ENCODE data around the gene GALNTL6. TPM values are rescaled to one million over a fixed set of nuclear protein-coding genes. Genes with fewer than 3 reads are reported as not detected.
A peak's percentile ranks its signal among the peaks of the same experiment; 100 is the strongest.

GALNTL6 gene
- total and polyA plus RNA-seq, 9 of the 15 experiments (the other 6 are each of a cell fraction or from before 2014, with no cell fraction given), result 0.18 to 0.50 (median 0.29) TPM

DNA sequence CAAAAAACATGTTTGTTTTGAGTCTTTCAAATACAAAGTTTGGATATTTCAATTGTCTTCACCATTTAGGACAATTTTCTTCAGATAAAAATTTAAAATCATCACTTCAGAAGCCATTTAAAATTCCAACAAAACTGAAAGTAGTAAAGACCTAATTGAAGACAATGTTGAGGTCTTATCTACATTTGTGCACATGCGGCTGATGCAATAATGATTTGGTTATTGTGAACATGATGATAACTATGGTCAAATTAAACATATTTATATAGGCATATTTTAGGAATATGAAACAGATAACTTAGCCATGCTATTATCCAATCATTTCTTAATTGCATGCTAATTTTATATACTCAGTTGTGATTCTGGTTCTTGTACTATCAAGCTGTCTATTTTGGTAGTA is 407.5 kb downstream of the GALNTL6 start:
- Histone ChIP-seq H3K27ac (ENCODE audit: extremely low read depth, low read depth, low read length) (no peak overlapping the region), H3K9me3 (replicated peaks; ENCODE audit: control insufficient read depth, insufficient read depth, low read depth, low read length) (no peaks in the 10 kb centered on the region), H3K9ac (ENCODE audit: insufficient read depth in 1 of 2, low read depth in 2 of 2, low read length in 2 of 2) (no peak overlapping the region), H4K20me1 (replicated peaks; ENCODE audit: control insufficient read depth, insufficient read depth, low read length) (no peaks in the 10 kb centered on the region), H2AFZ (ENCODE audit: low read depth, low read length) (no peak overlapping the region), H3K4me2 (ENCODE audit: insufficient read depth, low read length) (no peak overlapping the region), H3K4me3 (no peak overlapping the region), H3K79me2 (ENCODE audit: control insufficient read depth, insufficient read depth, low read length) (no peaks in the 10 kb centered on the region), H3K9me1 (ENCODE audit: control insufficient read depth, insufficient read depth, low read length) (no peaks in the 10 kb centered on the region), H3K36me3 (ENCODE audit: control insufficient read depth, insufficient read depth, low read length) (no peaks in the 10 kb centered on the region), H3K4me1 (replicated peaks in 1 of 2; ENCODE audit: control insufficient read depth in 2 of 2, insufficient read depth in 2 of 2, low read length in 2 of 2) (no peaks in the 10 kb centered on the region), H3K27me3 (ENCODE audit: control insufficient read depth in 2 of 2, insufficient read depth in 2 of 2, low read length in 2 of 2) (no peaks in the 10 kb centered on the region)
- no peak for ATAC-seq
- no TSS peak for BruUV-seq (replicated peaks)
- WGBS (ENCODE audit: insufficient coverage, low coverage, missing lambda C conversion rate), result 0% methylated on average over 1 of the region's 1 CpG
- no peak for DNase-seq (ENCODE audit: extremely low read depth in 1 of 4, low spot score in 3 of 4)
- FAIRE-seq, result no peak
- ChIA-PET CTCF (ENCODE audit: low intra/inter-chr PET ratio) (no interaction called here), POLR2A (no interaction called here)
- intact Hi-C loops (cut with micrococcal nuclease) (no loop called here), in situ Hi-C loops (cut with MboI) (no loop called here)
- TF ChIP-seq MTF1 (CRISPR knock-in tag; IDR thresholded peaks at IDR 0.05; ENCODE audit: borderline replicate concordance), result no peak
- peak; percentile 63; the same call in 1 of the 2 replicates for TF ChIP-seq ZSCAN32 (CRISPR knock-in tag; IDR thresholded peaks at IDR 0.05)
- no peak for TF ChIP-seq NBN (IDR thresholded peaks at IDR 0.05; ENCODE audit: low read depth)
- no peak for TF ChIP-seq ZBTB7A (IDR thresholded peaks at IDR 0.05; ENCODE audit: borderline replicate concordance, control insufficient read depth, low read depth, low read length)
- no peak for TF ChIP-seq PRDM10 (IDR thresholded peaks at IDR 0.05; ENCODE audit: partially characterized antibody)
- TF ChIP-seq EP400 (IDR thresholded peaks at IDR 0.05), result peak; percentile 37; the same call in 1 of the 2 replicates
- TF ChIP-seq MAX (CRISPR knock-in tag; IDR thresholded peaks at IDR 0.05), result no peak
- TF ChIP-seq GATAD2A (IDR thresholded peaks at IDR 0.05), result no peak
- no peak for TF ChIP-seq SRF (CRISPR knock-in tag; IDR thresholded peaks at IDR 0.05)
- TF ChIP-seq NFIC (IDR thresholded peaks at IDR 0.05), result no peak
- TF ChIP-seq ATF1 (CRISPR knock-in tag; IDR thresholded peaks at IDR 0.05), result no peak
- no peak for TF ChIP-seq ATF1 (tag; IDR thresholded peaks at IDR 0.05)
- no peak for TF ChIP-seq SIRT6 (IDR thresholded peaks at IDR 0.05; ENCODE audit: low read depth, low read length)
- TF ChIP-seq, protein P1, sequence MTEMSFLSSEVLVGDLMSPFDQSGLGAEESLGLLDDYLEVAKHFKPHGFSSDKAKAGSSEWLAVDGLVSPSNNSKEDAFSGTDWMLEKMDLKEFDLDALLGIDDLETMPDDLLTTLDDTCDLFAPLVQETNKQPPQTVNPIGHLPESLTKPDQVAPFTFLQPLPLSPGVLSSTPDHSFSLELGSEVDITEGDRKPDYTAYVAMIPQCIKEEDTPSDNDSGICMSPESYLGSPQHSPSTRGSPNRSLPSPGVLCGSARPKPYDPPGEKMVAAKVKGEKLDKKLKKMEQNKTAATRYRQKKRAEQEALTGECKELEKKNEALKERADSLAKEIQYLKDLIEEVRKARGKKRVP (CRISPR knock-in tag; IDR thresholded peaks at IDR 0.05), result peak; percentile 84
- no peak for TF ChIP-seq MBD2 (IDR thresholded peaks at IDR 0.05; ENCODE audit: borderline replicate concordance, low read depth)
- TF ChIP-seq TRIM28 (IDR thresholded peaks at IDR 0.05), result no peak
- TF ChIP-seq ZBED1 (IDR thresholded peaks at IDR 0.05), result no peak
- no peak for TF ChIP-seq CTBP1 (IDR thresholded peaks at IDR 0.05; ENCODE audit: borderline replicate concordance)
- TF ChIP-seq TRIM24 (IDR thresholded peaks at IDR 0.05), result no peak
- no peak for TF ChIP-seq CEBPG (CRISPR knock-in tag; IDR thresholded peaks at IDR 0.05)
- TF ChIP-seq CEBPG (tag; conservative IDR thresholded peaks at IDR 0.05 in 1 of 2, IDR thresholded peaks at IDR 0.05 in 1 of 2), result peak; percentile 27 to 53; a peak in 3 of 4 replicates

Data from K562 (cell line).